Tibial artery (tissue), 4 donors: ENCODE measurements around the gene SULT2A1.

Source experiments
- DNase-seq, 2 donors: peaks; one replicate each; pipeline ENCODE4 v3.0.0-alpha.2; 2019
- H3K27ac ChIP-seq, 2 donors: fragments of 200-600 bp; sonication (generic) in 1 of 2; 1 replicate in 1 of 2; 2 replicates in 1 of 2; pipeline ENCODE4 v1.5.1; 2018 to 2019; ENCODE audit warnings: mild to moderate bottlenecking in 1 of 2
- H3K27me3 ChIP-seq, 2 donors: fragments of 200-600 bp; sonication (generic) in 1 of 2; one replicate each; pipeline versions ENCODE4 v1.5.1 to v1.6.0; 2016 to 2019
- H3K36me3 ChIP-seq, 3 donors: fragments of 200-600 bp; sonication (generic) in 2 of 3; one replicate each; pipeline ENCODE4 v1.5.1; 2016 to 2019; ENCODE audit warnings: mild to moderate bottlenecking in 2 of 3
- H3K4me1 ChIP-seq, 4 donors: fragments of 200-600 bp; sonication (generic) in 2 of 4; 1 replicate in 3 of 4; 2 replicates in 1 of 4; pipeline ENCODE4 v1.5.1; 2016 to 2019
- H3K4me3 ChIP-seq, 2 donors: fragments of 200-600 bp; sonication (generic) in 1 of 2; 1 replicate in 1 of 2; 2 replicates in 1 of 2; pipeline ENCODE4 v1.5.1; 2018 to 2019; ENCODE audit warnings: mild to moderate bottlenecking in 2 of 2
- H3K9me3 ChIP-seq, 3 donors: fragments of 200-600 bp; sonication (generic) in 1 of 3; one replicate each; pipeline ENCODE4 v1.5.1; 2016 to 2019
- CTCF ChIP-seq, 2 experiments: fragments of 200-600 bp in 1 of 2; fragments of 450-650 bp in 1 of 2; IDR thresholded peaks; one replicate each; pipeline ENCODE4 v1.5.1; 2017 to 2019; ENCODE audit warnings: antibody characterized with exemption in 2 of 2, mild to moderate bottlenecking in 1 of 2, moderate library complexity in 1 of 2
- intact Hi-C: fragments of 100-400 bp; cut with DNase I; formaldehyde crosslinking; loops from one replicate; pipeline ENCODE4 v1.15.0; 2023; ENCODE audit warnings: low total_unique reads

The SULT2A1 gene

GRCh38 chr19:47848425-47848822, 37.7 kb downstream of the SULT2A1 start:
- Histone ChIP-seq H3K27me3 (peaks cover 0 to 57% of the 10 kb centered on the region in 2 donors), H3K27ac (no peak overlapping the region), H3K4me1 (no peaks in the 10 kb centered on the region), H3K4me3 (no peak overlapping the region), H3K9me3 (no peaks in the 10 kb centered on the region), H3K36me3 (no peaks in the 10 kb centered on the region)
- TF ChIP-seq CTCF (IDR thresholded peaks at IDR 0.05), result no peak
- no peak for DNase-seq
- intact Hi-C loops, result no loop called here

GRCh38 chr19:47842941-47843340, 43.2 kb downstream of the SULT2A1 start:
- no peak overlapping the region for H3K4me3 ChIP-seq
- intact Hi-C loops, result no loop called here
- peaks cover 0 to 38% of the 10 kb centered on the region in 2 donors for H3K27me3 ChIP-seq

GRCh38 chr19:47839913-47840312, 46.2 kb downstream of the SULT2A1 start:
- no peak overlapping the region for H3K27ac ChIP-seq
- peaks cover 0 to 32% of the 10 kb centered on the region in 2 donors for H3K27me3 ChIP-seq
- no peak for TF ChIP-seq CTCF (IDR thresholded peaks at IDR 0.05)
- no peak overlapping the region for H3K4me3 ChIP-seq
- no peaks in the 10 kb centered on the region for H3K4me1 ChIP-seq
- intact Hi-C loops, result no loop called here
- no peaks in the 10 kb centered on the region for H3K36me3 ChIP-seq
- H3K9me3 ChIP-seq, result no peaks in the 10 kb centered on the region
- DNase-seq, result no peak

More at GRCh38 chr19:47842941-47843340, 43.2 kb downstream of the SULT2A1 start:
- no peaks in the 10 kb centered on the region for H3K9me3 ChIP-seq
- H3K4me1 ChIP-seq, result no peaks in the 10 kb centered on the region
- no peak for DNase-seq
- no peak for TF ChIP-seq CTCF (IDR thresholded peaks at IDR 0.05)
- no peak overlapping the region for H3K27ac ChIP-seq
- no peaks in the 10 kb centered on the region for H3K36me3 ChIP-seq

- Histone ChIP-seq H3K27ac (no peak overlapping the region), H3K27me3 (peaks cover 0 to 30% of the 10 kb centered on the region in 2 donors), H3K36me3 (no peaks in the 10 kb centered on the region), H3K4me1 (no peaks in the 10 kb centered on the region), H3K9me3 (no peaks in the 10 kb centered on the region), H3K4me3 (no peak overlapping the region)
- TF ChIP-seq CTCF (IDR thresholded peaks at IDR 0.05), result no peak
- intact Hi-C loops, result no loop called here
- no peak for DNase-seq
Measured at GRCh38 chr19:47839411-47839810, 46.7 kb downstream of the SULT2A1 start.

GRCh38 chr19:47836038-47836437, 50.1 kb downstream of the SULT2A1 start:
- no peak overlapping the region for H3K27ac ChIP-seq
- H3K36me3 ChIP-seq, result no peaks in the 10 kb centered on the region
- H3K27me3 ChIP-seq, result peaks cover 0 to 17% of the 10 kb centered on the region in 2 donors
- intact Hi-C loops, result no loop called here
- no peaks in the 10 kb centered on the region for H3K9me3 ChIP-seq
- no peak for DNase-seq
- H3K4me1 ChIP-seq, result no peaks in the 10 kb centered on the region
- no peak overlapping the region for H3K4me3 ChIP-seq
- TF ChIP-seq CTCF (IDR thresholded peaks at IDR 0.05), result no peak

- Histone ChIP-seq H3K4me3 (no peak overlapping the region), H3K36me3 (no peaks in the 10 kb centered on the region), H3K4me1 (no peaks in the 10 kb centered on the region), H3K27me3 (peaks cover 0 to 8% of the 10 kb centered on the region in 2 donors), H3K27ac (no peak overlapping the region), H3K9me3 (no peaks in the 10 kb centered on the region)
- DNase-seq, result no peak
- no peak for TF ChIP-seq CTCF (IDR thresholded peaks at IDR 0.05)
- intact Hi-C loops, result no loop called here
Measured at GRCh38 chr19:47832723-47833122, 53.4 kb downstream of the SULT2A1 start.
